Measurements from ENCODE around the gene PTPN3. TPM values are rescaled to one million over a fixed set of nuclear protein-coding genes. Genes with fewer than 3 reads are reported as not detected.

Gene PTPN3
- total and polyA plus RNA-seq, 4 donors: 6.3 to 30.3 (median 23.5) TPM

Small RNAs within 50 kb of the gene (small RNA-seq; reads per million reads assigned to genes)
- gene MIR3927: not detected

Other genes with a start within 250 kb of the PTPN3 start
- 10 to 100 TPM in 1 of 2 donors, 1 to 10 TPM in 1; 9.9 to 42.6 TPM for gene EPB41L4B, start 177.2 kb downstream of the PTPN3 start, total RNA-seq
- gene EPB41L4B, start 177.2 kb downstream of the PTPN3 start, polyA plus RNA-seq: 10 to 100 TPM; 16.4 to 31.3 TPM